HG02870 (cell line): ENCODE results near the gene SIMC1.
"Not testable (repeated sequence)": the region's sequence is repeated elsewhere in the genome, so short reads cannot be mapped to it uniquely, and the experiment has no call there.

Experiments
- ATAC-seq: cut with Tn5 transposase; IDR thresholded peaks from one replicate; pipeline ENCODE4 v1.9.1; 2021; ENCODE audit warnings: mild to moderate bottlenecking, moderate library complexity; ENCODE audit not compliant: unreplicated experiment

Gene SIMC1

GRCh38 chr5:176290057-176290840 is 52.0 kb downstream of the SIMC1 start:
- ATAC-seq = not testable (repeated sequence)

GRCh38 chr5:176305356-176305755 is 67.1 kb downstream of the SIMC1 start:
- not testable (repeated sequence) for ATAC-seq

- ATAC-seq = no peak
Observed at GRCh38 chr5:176317534-176318374, 79.5 kb downstream of the SIMC1 start.

GRCh38 chr5:176319827-176320554 is 81.8 kb downstream of the SIMC1 start:
- no peak for ATAC-seq

- ATAC-seq = no peak
Observed at GRCh38 chr5:176320577-176320976, 82.4 kb downstream of the SIMC1 start.

GRCh38 chr5:176334031-176334770 is 96.0 kb downstream of the SIMC1 start:
- no peak for ATAC-seq

- ATAC-seq = no peak
Observed at GRCh38 chr5:176337913-176338312, 99.7 kb downstream of the SIMC1 start.

GRCh38 chr5:176339304-176339703 is 101.1 kb downstream of the SIMC1 start:
- ATAC-seq = no peak

GRCh38 chr5:176341325-176342157 is 103.3 kb downstream of the SIMC1 start:
- ATAC-seq = no peak

- no peak for ATAC-seq
Observed at GRCh38 chr5:176342158-176342483, 103.9 kb downstream of the SIMC1 start.

GRCh38 chr5:176342766-176343458 is 104.7 kb downstream of the SIMC1 start:
- no peak for ATAC-seq

- no peak for ATAC-seq
Observed at GRCh38 chr5:176350416-176350815, 112.2 kb downstream of the SIMC1 start.

- ATAC-seq = no peak
Observed at GRCh38 chr5:176352116-176352878, 114.1 kb downstream of the SIMC1 start.

- ATAC-seq = no peak
Observed at GRCh38 chr5:176353533-176353932, 115.3 kb downstream of the SIMC1 start.

- no peak for ATAC-seq
Observed at GRCh38 chr5:176355400-176356178, 117.4 kb downstream of the SIMC1 start.

- ATAC-seq = no peak
Observed at GRCh38 chr5:176356179-176356566, 117.9 kb downstream of the SIMC1 start.

GRCh38 chr5:176359658-176360057 is 121.4 kb downstream of the SIMC1 start:
- no peak for ATAC-seq

- peak; percentile 5 for ATAC-seq
Observed at GRCh38 chr5:176360894-176361436, 122.7 kb downstream of the SIMC1 start.
